Measurements from ENCODE around the gene GOLM1. TPM values are rescaled to one million over a fixed set of nuclear protein-coding genes. Genes with fewer than 3 reads are reported as not detected.

GOLM1 gene
- total and polyA plus RNA-seq, 2 of the 4 experiments (the other 2 are of a cell fraction), result 54.8 to 59.2 TPM

- Histone ChIP-seq H4K91ac (ENCODE audit: insufficient read depth, low read depth, low read length) (no peak overlapping the region), H4K8ac (ENCODE audit: low read depth in 2 of 2, low read length in 2 of 2) (no peak overlapping the region), H3K9me3 (ENCODE audit: control insufficient read depth, insufficient read depth, low read length) (no peaks in the 10 kb centered on the region), H4K20me1 (ENCODE audit: insufficient read depth, low read length) (no peaks in the 10 kb centered on the region), H4K5ac (ENCODE audit: low read depth, low read length) (no peak overlapping the region), H3K56ac (ENCODE audit: extremely low read depth, insufficient read depth, low read length) (no peak overlapping the region), H3K9ac (ENCODE audit: low read depth, low read length) (no peak overlapping the region), H2BK20ac (ENCODE audit: low read depth, low read length) (no peak overlapping the region), H3K4me3 (ENCODE audit: insufficient read depth, low read depth, low read length) (no peak overlapping the region), H3K4me2 (ENCODE audit: low read depth, low read length) (no peak overlapping the region), H2AFZ (replicated peaks; ENCODE audit: low read length, poor library complexity) (no peak overlapping the region), H2BK120ac (ENCODE audit: low read depth, low read length) (no peak overlapping the region), H3K23ac (ENCODE audit: low read depth, low read length) (no peak overlapping the region), H3K14ac (replicated peaks; ENCODE audit: low read depth, low read length) (no peak overlapping the region), H2AK9ac (replicated peaks; ENCODE audit: low read depth, low read length, poor library complexity) (no peak overlapping the region), H2BK15ac (ENCODE audit: low read depth, low read length) (no peak overlapping the region), H3K79me1 (ENCODE audit: low read depth in 1 of 2, low read length in 2 of 2) (no peaks in the 10 kb centered on the region; a peak in 1 of 4 replicates), H3K4me1 (ENCODE audit: control insufficient read depth, insufficient read depth, low read length) (peaks cover 5% of the 10 kb centered on the region; the same call in 1 of the 2 replicates), H2BK5ac (ENCODE audit: low read depth, low read length, poor library complexity, severe bottlenecking) (no peak overlapping the region), H3K27me3 (ENCODE audit: control insufficient read depth, insufficient read depth, low read length) (no peaks in the 10 kb centered on the region), H3K27ac (ENCODE audit: insufficient read depth, low read length) (no peak overlapping the region), H3K9me1 (ENCODE audit: insufficient read depth, low read length) (peaks cover 6% of the 10 kb centered on the region), H3K18ac (ENCODE audit: low read depth, low read length) (no peak overlapping the region), H3K4ac (ENCODE audit: low read depth, low read length) (no peak overlapping the region), H3K36me3 (ENCODE audit: control insufficient read depth, insufficient read depth, low read length) (peaks cover 3% of the 10 kb centered on the region; the same call in 1 of the 2 replicates), H2AK5ac (ENCODE audit: low read depth, low read length) (no peak overlapping the region)
- DNase-seq (no peak), ATAC-seq (ENCODE audit: low read depth) (no peak)
- WGBS, 2 experiments (ENCODE audit: extremely low coverage in 2 of 2, insufficient read length in 1 of 2), result no CpG with 5 or more reads among the region's 5 CpGs
- intact Hi-C loops (cut with micrococcal nuclease) (loop anchor here (10.0 kb wide), 1 partner anchor 231 kb away; no protein-coding TSS in a partner anchor), dilution Hi-C loops (cut with HindIII; ENCODE audit: low sequenced_read_pairs, unreplicated experiment) (no loop called here), in situ Hi-C loops (cut with MboI; ENCODE audit: low sequenced_read_pairs) (no loop called here)
- CTCF ChIA-PET, result no interaction called here
- no TSS peak for BruUV-seq (replicated peaks)
- POLR2A ChIA-PET (ENCODE audit: unreplicated experiment), result no interaction called here
- TF ChIP-seq SMC3 (IDR thresholded peaks at IDR 0.05; ENCODE audit: low read depth, low read length), result no peak
- TF ChIP-seq POLR2A (IDR thresholded peaks at IDR 0.05; ENCODE audit: low read depth, low read length), result no peak
- no peak for TF ChIP-seq CTCF (conservative IDR thresholded peaks at IDR 0.05; ENCODE audit: low read depth, low read length)
- TF ChIP-seq RAD21 (IDR thresholded peaks at IDR 0.05; ENCODE audit: low read length), result no peak
- no peak for TF ChIP-seq ELK1 (IDR thresholded peaks at IDR 0.05; ENCODE audit: borderline replicate concordance, low read depth, low read length)
- no peak for TF ChIP-seq RCOR1 (IDR thresholded peaks at IDR 0.05; ENCODE audit: insufficient replicate concordance, low read length)
- no peak for TF ChIP-seq USF2 (IDR thresholded peaks at IDR 0.05; ENCODE audit: low read depth, low read length)
- TF ChIP-seq CHD1 (IDR thresholded peaks at IDR 0.05; ENCODE audit: low read depth, low read length), result no peak
- no peak for TF ChIP-seq FOS (IDR thresholded peaks at IDR 0.05; ENCODE audit: low read depth, low read length)
- no peak for TF ChIP-seq BHLHE40 (IDR thresholded peaks at IDR 0.05; ENCODE audit: low read depth, low read length)
- TF ChIP-seq NFE2L2 (IDR thresholded peaks at IDR 0.05; ENCODE audit: low read depth, low read length), result no peak
- no peak for TF ChIP-seq MAFK (IDR thresholded peaks at IDR 0.05; ENCODE audit: low read depth, low read length)
- TF ChIP-seq MAZ (IDR thresholded peaks at IDR 0.05; ENCODE audit: borderline replicate concordance, low read depth, low read length), result no peak
- TF ChIP-seq CEBPB (IDR thresholded peaks at IDR 0.05; ENCODE audit: low read depth, low read length), result no peak
- no peak for TF ChIP-seq MXI1 (IDR thresholded peaks at IDR 0.05; ENCODE audit: borderline replicate concordance, low read depth, low read length)
- no peak for TF ChIP-seq RFX5 (IDR thresholded peaks at IDR 0.05; ENCODE audit: low read depth, low read length)
Observed at GRCh38 chr9:86043586-86043985, 55.8 kb downstream of the GOLM1 start.

Measured in IMR-90 (cell line).